Measurements from ENCODE around the gene NAALADL2.

- TF ChIP-seq CHD2 (IDR thresholded peaks at IDR 0.05; ENCODE audit: low read depth, low read length) (no peak), MXI1 (IDR thresholded peaks at IDR 0.05; ENCODE audit: low read depth, low read length) (no peak), U2AF2 (optimal IDR thresholded peaks at IDR 0.05; ENCODE audit: low read depth, low read length) (no peak), CBX2 (IDR thresholded peaks at IDR 0.05; ENCODE audit: insufficient read depth, low read length, poor library complexity, severe bottlenecking) (no peak), KLF1 (tag; IDR thresholded peaks at IDR 0.05) (no peak), ATF2 (CRISPR knock-in tag; IDR thresholded peaks at IDR 0.05) (no peak), E2F1 (CRISPR knock-in tag; IDR thresholded peaks at IDR 0.05) (no peak)
Measured at GRCh38 chr3:175495331-175495730, 636.2 kb downstream of the NAALADL2 start.
